Vagina (tissue), 2 donors: Measurements from ENCODE around the gene PRDM15. TPM values are rescaled to one million over a fixed set of nuclear protein-coding genes. Genes with fewer than 3 reads are reported as not detected.

Source experiments
- DNase-seq, 2 donors: peaks; one replicate each; pipeline ENCODE4 v3.0.0-alpha.2; 2017; ENCODE audit errors: extremely low spot score in 2 of 2
- H3K27ac ChIP-seq: fragments of 200-600 bp; sonication (generic); one replicate; pipeline ENCODE4 v1.5.1; 2019
- H3K27me3 ChIP-seq: fragments of 200-600 bp; sonication (generic); one replicate; pipeline ENCODE4 v1.5.1; 2019
- H3K36me3 ChIP-seq, 2 donors: fragments of 200-600 bp; sonication (generic); one replicate each; pipeline ENCODE4 v1.5.1; 2017 to 2019
- H3K4me1 ChIP-seq: fragments of 200-600 bp; sonication (generic); one replicate; pipeline ENCODE4 v1.5.1; 2019
- H3K4me3 ChIP-seq, 2 donors: fragments of 200-600 bp; sonication (generic); 1 replicate in 1 of 2; 2 replicates in 1 of 2; pipeline ENCODE4 v1.5.1; 2016 to 2019
- H3K9me3 ChIP-seq: fragments of 200-600 bp; sonication (generic); one replicate; pipeline ENCODE4 v1.5.1; 2019
- CTCF ChIP-seq, 3 experiments: fragments of 450-650 bp in 2 of 3; fragments of 200-600 bp in 1 of 3; sonication (generic) in 1 of 3; IDR thresholded peaks; one replicate each; pipeline ENCODE4 v1.5.1; 2017 to 2019; ENCODE audit warnings: antibody characterized with exemption in 3 of 3, mild to moderate bottlenecking in 2 of 3, moderate library complexity in 2 of 3
- POLR2A ChIP-seq, 2 donors: fragments of 450-650 bp; IDR thresholded peaks; one replicate each; pipeline ENCODE4 v1.6.1; 2017; ENCODE audit warnings: antibody characterized with exemption in 2 of 2, mild to moderate bottlenecking in 2 of 2, moderate library complexity in 2 of 2
- POLR2AphosphoS5 ChIP-seq, 2 donors: sonication (generic); formaldehyde crosslinking; IDR thresholded peaks; one replicate each; pipeline ENCODE4 v1.9.0; 2017; ENCODE audit warnings: antibody characterized with exemption in 2 of 2, mild to moderate bottlenecking in 2 of 2, low read depth in 1 of 2; ENCODE audit not compliant: insufficient read depth in 1 of 2
- intact Hi-C: fragments of 100-400 bp; cut with DNase I; formaldehyde crosslinking; loops from one replicate; pipeline ENCODE4 v1.15.1; 2023
- total RNA-seq: library from RNA; depleted of rRNA; stranded (reverse); fragments of >200 nt; gene quantifications from one replicate; pipeline ENCODE4 v1.2.3, GENCODE V29; 2016

PRDM15 gene
- total RNA-seq, 1 donor from 2014 or later: 31.2 TPM

- Histone ChIP-seq H3K9me3 (no peaks in the 10 kb centered on the region), H3K4me3 (peak overlapping the region in 1 of 2 donors; percentile 31), H3K4me1 (peaks cover 26% of the 10 kb centered on the region), H3K27ac (no peak overlapping the region), H3K36me3 (no peaks in the 10 kb centered on the region), H3K27me3 (peaks cover 14% of the 10 kb centered on the region)
- no peak for DNase-seq
- intact Hi-C loops: no loop called here
- no peak for TF ChIP-seq CTCF (IDR thresholded peaks at IDR 0.05)
- no peak for TF ChIP-seq POLR2A (IDR thresholded peaks at IDR 0.05)
- no peak for TF ChIP-seq POLR2AphosphoS5 (IDR thresholded peaks at IDR 0.05; ENCODE audit: insufficient read depth in 1 of 2, low read depth in 1 of 2)
Observed at GRCh38 chr21:41761211-41761933, 117.8 kb downstream of the PRDM15 start.

GRCh38 chr21:41760411-41760810, 118.7 kb downstream of the PRDM15 start:
- no peaks in the 10 kb centered on the region for H3K36me3 ChIP-seq
- TF ChIP-seq POLR2AphosphoS5 (IDR thresholded peaks at IDR 0.05; ENCODE audit: insufficient read depth in 1 of 2, low read depth in 1 of 2) (no peak), POLR2A (IDR thresholded peaks at IDR 0.05) (no peak), CTCF (IDR thresholded peaks at IDR 0.05) (no peak)
- H3K4me1 ChIP-seq: peaks cover 26% of the 10 kb centered on the region
- no peak overlapping the region for H3K27ac ChIP-seq
- no peaks in the 10 kb centered on the region for H3K9me3 ChIP-seq
- H3K4me3 ChIP-seq: no peak overlapping the region
- DNase-seq: no peak
- intact Hi-C loops: no loop called here
- H3K27me3 ChIP-seq: peaks cover 11% of the 10 kb centered on the region

- Histone ChIP-seq H3K4me1 (peaks cover 26% of the 10 kb centered on the region), H3K4me3 (no peak overlapping the region), H3K27ac (no peak overlapping the region), H3K9me3 (no peaks in the 10 kb centered on the region), H3K36me3 (no peaks in the 10 kb centered on the region), H3K27me3 (peaks cover 11% of the 10 kb centered on the region)
- DNase-seq: no peak
- intact Hi-C loops: no loop called here
- no peak for TF ChIP-seq CTCF (IDR thresholded peaks at IDR 0.05)
- no peak for TF ChIP-seq POLR2A (IDR thresholded peaks at IDR 0.05)
- no peak for TF ChIP-seq POLR2AphosphoS5 (IDR thresholded peaks at IDR 0.05; ENCODE audit: insufficient read depth in 1 of 2, low read depth in 1 of 2)
Observed at GRCh38 chr21:41759926-41760325, 119.2 kb downstream of the PRDM15 start.

GRCh38 chr21:41759214-41759840, 119.8 kb downstream of the PRDM15 start:
- intact Hi-C loops: no loop called here
- H3K27me3 ChIP-seq: peaks cover 11% of the 10 kb centered on the region

More at GRCh38 chr21:41759214-41759840, 119.8 kb downstream of the PRDM15 start:
- no peak for DNase-seq
- H3K4me1 ChIP-seq: peaks cover 24% of the 10 kb centered on the region
- H3K4me3 ChIP-seq: no peak overlapping the region
- no peak for TF ChIP-seq CTCF (IDR thresholded peaks at IDR 0.05)
- TF ChIP-seq POLR2A (IDR thresholded peaks at IDR 0.05): no peak
- no peak for TF ChIP-seq POLR2AphosphoS5 (IDR thresholded peaks at IDR 0.05; ENCODE audit: insufficient read depth in 1 of 2, low read depth in 1 of 2)
- H3K36me3 ChIP-seq: no peaks in the 10 kb centered on the region
- H3K27ac ChIP-seq: no peak overlapping the region
- H3K9me3 ChIP-seq: no peaks in the 10 kb centered on the region
